Natural killer cell (primary cell): ENCODE results near the gene C3orf80. TPM values are rescaled to one million over a fixed set of nuclear protein-coding genes. Genes with fewer than 3 reads are reported as not detected.

Experiments used
- ATAC-seq, 3 donors: fragments of 150-1000 bp in 2 of 3; fragments of 200-7000 bp in 1 of 3; cut with Tn5 transposase; 1 replicate in 1 of 3; 2 replicates in 2 of 3; pipeline ENCODE4 v1.10.0; 2021; ENCODE audit warnings: mild to moderate bottlenecking in 2 of 3, moderate library complexity in 2 of 3
- DNase-seq, 2 donors: peaks; one replicate each; pipeline versions ENCODE4 v3.0.0 to v3.0.0-alpha.2; 2013 to 2021; ENCODE audit warnings: mixed read lengths in 1 of 2
- H3K27ac ChIP-seq: one replicate; pipeline ENCODE4 v1.5.1; 2013; ENCODE audit warnings: mild to moderate bottlenecking, low read length
- H3K27me3 ChIP-seq: one replicate; pipeline ENCODE4 v1.6.1; 2013; ENCODE audit warnings: low read length; ENCODE audit not compliant: control insufficient read depth, insufficient read depth
- H3K36me3 ChIP-seq: one replicate; pipeline ENCODE4 v1.6.1; 2013; ENCODE audit warnings: low read length; ENCODE audit not compliant: control insufficient read depth, insufficient read depth
- H3K4me1 ChIP-seq: one replicate; pipeline ENCODE4 v1.6.1; 2013; ENCODE audit warnings: low read length; ENCODE audit not compliant: control insufficient read depth, insufficient read depth
- H3K4me3 ChIP-seq: one replicate; pipeline ENCODE4 v1.5.1; 2013; ENCODE audit warnings: low read length
- H3K9me3 ChIP-seq: one replicate; pipeline ENCODE4 v1.6.1; 2013; ENCODE audit warnings: low read length; ENCODE audit not compliant: control insufficient read depth, insufficient read depth
- H3K27ac Mint-ChIP-seq, 2 donors: one replicate each; pipeline ENCODE4 v1.8.0; 2022; ENCODE audit warnings: mild to moderate bottlenecking in 2 of 2, mixed read lengths in 2 of 2, moderate library complexity in 1 of 2
- H3K27me3 Mint-ChIP-seq, 2 donors: one replicate each; pipeline ENCODE4 v1.8.0; 2022; ENCODE audit warnings: low read depth in 2 of 2, mixed read lengths in 2 of 2
- H3K36me3 Mint-ChIP-seq: one replicate; pipeline ENCODE4 v1.8.0; 2022; ENCODE audit warnings: mixed read lengths
- H3K4me1 Mint-ChIP-seq, 2 donors: one replicate each; pipeline ENCODE4 v1.8.0; 2022; ENCODE audit warnings: mixed read lengths in 2 of 2
- H3K4me3 Mint-ChIP-seq: one replicate; pipeline ENCODE4 v1.8.0; 2022; ENCODE audit warnings: mild to moderate bottlenecking, moderate library complexity, mixed read lengths
- H3K9me3 Mint-ChIP-seq, 2 donors: one replicate each; pipeline ENCODE4 v1.8.0; 2022; ENCODE audit warnings: mixed read lengths in 2 of 2
- CTCF ChIP-seq: fragments of 200-600 bp; IDR thresholded peaks from one replicate; pipeline ENCODE4 v1.8.0; 2022; ENCODE audit warnings: antibody characterized with exemption
- WGBS: methylation state at CpG from one replicate; pipeline ENCODE4 v1.1.7; 2013; ENCODE audit warnings: missing lambda C conversion rate; ENCODE audit not compliant: insufficient coverage; 5-methylcytosine and 5-hydroxymethylcytosine counted together
- intact Hi-C: fragments of 100-400 bp; cut with micrococcal nuclease; formaldehyde crosslinking; loops from one replicate; pipeline ENCODE4 v1.14.2; 2022
- total RNA-seq, 4 donors: library from RNA; stranded (reverse); fragments of 120-200 nt in 1 of 4; gene quantifications; one replicate each; pipeline versions ENCODE4 v1.2.3 to v1.2.4, GENCODE V29; 2013 to 2022

C3orf80 gene
- total RNA-seq, 3 donors from 2014 or later (not counting 1 experiment from before 2014, with no cell fraction given) = not detected

GRCh38 chr3:160179906-160180305 lies 45.3 kb upstream of the C3orf80 start:
- Histone ChIP-seq H3K4me3 (no peak overlapping the region), H3K4me1 (no peaks in the 10 kb centered on the region), H3K27ac (no peak overlapping the region), H3K27me3 (no peaks in the 10 kb centered on the region), H3K9me3 (no peaks in the 10 kb centered on the region), H3K36me3 (no peaks in the 10 kb centered on the region)
- TF ChIP-seq CTCF = no peak
- Mint-ChIP-seq H3K4me3 (no peak overlapping the region), H3K36me3 (no peaks in the 10 kb centered on the region), H3K4me1 (no peaks in the 10 kb centered on the region), H3K9me3 (no peaks in the 10 kb centered on the region), H3K27me3 (peaks cover 2 to 4% of the 10 kb centered on the region in 2 donors), H3K27ac (no peak overlapping the region)
- ATAC-seq (no peak), DNase-seq (no peak)
- intact Hi-C loops = no loop called here
- WGBS = 88% methylated on average over 1 of the region's 2 CpGs

- Histone ChIP-seq H3K4me3 (no peak overlapping the region), H3K4me1 (no peaks in the 10 kb centered on the region), H3K27me3 (no peaks in the 10 kb centered on the region), H3K27ac (no peak overlapping the region), H3K36me3 (no peaks in the 10 kb centered on the region), H3K9me3 (no peaks in the 10 kb centered on the region)
- Mint-ChIP-seq H3K27me3 (peaks cover 2 to 4% of the 10 kb centered on the region in 2 donors), H3K36me3 (no peaks in the 10 kb centered on the region), H3K27ac (no peak overlapping the region), H3K4me3 (no peak overlapping the region), H3K9me3 (no peaks in the 10 kb centered on the region), H3K4me1 (no peaks in the 10 kb centered on the region)
- no peak for TF ChIP-seq CTCF
- DNase-seq (no peak), ATAC-seq (no peak)
- intact Hi-C loops = no loop called here
- 22% methylated on average over 10 of the region's 11 CpGs for WGBS
Measured at GRCh38 chr3:160180581-160181216, 44.5 kb upstream of the C3orf80 start.

- intact Hi-C loops = no loop called here
- peaks cover 0 to 2% of the 10 kb centered on the region in 2 donors for H3K9me3 Mint-ChIP-seq
- no peak overlapping the region for H3K27ac ChIP-seq
- H3K27me3 Mint-ChIP-seq = peaks cover 2 to 10% of the 10 kb centered on the region in 2 donors
- H3K4me1 ChIP-seq = no peaks in the 10 kb centered on the region
- 60% methylated on average over 1 of the region's 4 CpGs for WGBS
- no peaks in the 10 kb centered on the region for H3K36me3 Mint-ChIP-seq
- DNase-seq = no peak
- no peaks in the 10 kb centered on the region for H3K9me3 ChIP-seq
- no peak for TF ChIP-seq CTCF
- H3K36me3 ChIP-seq = no peaks in the 10 kb centered on the region
- no peak overlapping the region for H3K4me3 ChIP-seq
- ATAC-seq = no peak
- no peak overlapping the region for H3K27ac Mint-ChIP-seq
- no peaks in the 10 kb centered on the region for H3K4me1 Mint-ChIP-seq
- H3K4me3 Mint-ChIP-seq = no peak overlapping the region
- H3K27me3 ChIP-seq = no peaks in the 10 kb centered on the region
Measured at GRCh38 chr3:160183345-160184076, 41.7 kb upstream of the C3orf80 start.
